ENCODE measurements around the gene ATF5. TPM values are rescaled to one million over a fixed set of nuclear protein-coding genes. Genes with fewer than 3 reads are reported as not detected.

The ATF5 gene
- total and polyA plus RNA-seq, 2 of the 13 experiments (the other 11 are each of a cell fraction or from before 2014, with no cell fraction given) = 5.2 to 10.3 TPM

GRCh38 chr19:49952906-49953305, 23.9 kb downstream of the ATF5 start:
- Histone ChIP-seq H3K36me3 (replicated peaks in 1 of 2; ENCODE audit: control insufficient read depth in 1 of 2, insufficient read depth in 2 of 2, low read length in 2 of 2) (no peaks in the 10 kb centered on the region), H3K4me2 (ENCODE audit: low read depth, low read length) (no peak overlapping the region), H3K9me3 (ENCODE audit: low read length) (no peaks in the 10 kb centered on the region), H3K4me3 (replicated peaks in 1 of 3; ENCODE audit: insufficient read depth in 1 of 3, low read depth in 2 of 3, low read length in 3 of 3) (no peak overlapping the region), H2AFZ (ENCODE audit: low read length) (no peak overlapping the region), H3K27me3 (ENCODE audit: control insufficient read depth in 1 of 2, insufficient read depth in 2 of 2, low read length in 2 of 2) (peaks cover 0 to 32% of the 10 kb centered on the region in 2 experiments; a peak in 3 of 5 replicates), H3K79me2 (ENCODE audit: insufficient read depth, low read length) (no peaks in the 10 kb centered on the region), H3K9ac (ENCODE audit: insufficient read depth, low read depth, low read length) (no peak overlapping the region), H3K27ac (ENCODE audit: extremely low read length, insufficient read depth, low read length) (no peak overlapping the region), H3K4me1 (ENCODE audit: insufficient read depth, low read length) (peaks cover 62% of the 10 kb centered on the region), H4K20me1 (ENCODE audit: insufficient read depth, low read length) (no peaks in the 10 kb centered on the region)
- no peak for ATAC-seq
- ChIA-PET POLR2A (interaction anchor here (2.9 kb wide), 1 partner anchor 24 kb away, joined by 17 read pairs; the partner anchor contains the start of genes ATF5 and NUP62), CTCF (ENCODE audit: low intra/inter-chr PET ratio, low total read pairs) (no interaction called here)
- no peak for DNase-seq (ENCODE audit: low spot score)
- no TSS peak for BruUV-seq (replicated peaks)
- in situ Hi-C loops (cut with HindIII; ENCODE audit: extremely low pct_ligation_motif_present, low pct_unique_long_range_greater_than_20kb) = no loop called here
- TF ChIP-seq ZBTB14 (CRISPR knock-in tag; IDR thresholded peaks at IDR 0.05) (no peak), ZNF720 (CRISPR knock-in tag; IDR thresholded peaks at IDR 0.05) (no peak), ZNF550 (CRISPR knock-in tag; IDR thresholded peaks at IDR 0.05; ENCODE audit: borderline replicate concordance) (no peak), FOXA1 (IDR thresholded peaks at IDR 0.05) (no peak), FOXA1 (CRISPR knock-in tag; IDR thresholded peaks at IDR 0.05) (no peak), ZNF563 (CRISPR knock-in tag; IDR thresholded peaks at IDR 0.05) (no peak), ISX (CRISPR knock-in tag; conservative IDR thresholded peaks at IDR 0.05) (no peak), ZNF607 (CRISPR knock-in tag; IDR thresholded peaks at IDR 0.05; ENCODE audit: borderline replicate concordance) (no peak), ISL2 (CRISPR knock-in tag; IDR thresholded peaks at IDR 0.05) (no peak), SMAD9 (CRISPR knock-in tag; IDR thresholded peaks at IDR 0.05) (no peak), ZNF761 (CRISPR knock-in tag; conservative IDR thresholded peaks at IDR 0.05) (no peak)
- WGBS (ENCODE audit: low lambda C conversion rate) = 22% methylated on average over 13 of the region's 13 CpGs
- intact Hi-C loops (cut with micrococcal nuclease; ENCODE audit: unreplicated experiment) = no loop called here
- FAIRE-seq = no peak
